HFFc6 (cell line): ENCODE measurements around the gene DCLRE1A. TPM values are rescaled to one million over a fixed set of nuclear protein-coding genes. Genes with fewer than 3 reads are reported as not detected.
A peak's percentile ranks its signal among the peaks of the same experiment; 100 is the strongest.

ENCODE experiments used
- DNase-seq: peaks from one replicate; pipeline ENCODE4 v3.0.0-alpha.2; 2018
- H3K27ac Mint-ChIP-seq: 2 replicates; pipeline ENCODE4 v1.8.0; 2020; ENCODE audit warnings: mild to moderate bottlenecking, mixed read lengths
- H3K27me3 Mint-ChIP-seq: 2 replicates; pipeline ENCODE4 v1.8.0; 2021; ENCODE audit warnings: mild to moderate bottlenecking, moderate library complexity, mixed read lengths; ENCODE audit not compliant: insufficient read depth
- H3K36me3 Mint-ChIP-seq: 2 replicates; pipeline ENCODE4 v1.8.0; 2021; ENCODE audit warnings: low read depth, mixed read lengths
- H3K4me1 Mint-ChIP-seq: 2 replicates; pipeline ENCODE4 v1.8.0; 2020; ENCODE audit warnings: low read depth, mixed read lengths
- H3K4me3 Mint-ChIP-seq: 2 replicates; pipeline ENCODE4 v1.8.0; 2020; ENCODE audit warnings: mild to moderate bottlenecking, moderate library complexity, mixed read lengths
- H3K9me3 Mint-ChIP-seq: 2 replicates; pipeline ENCODE4 v1.8.0; 2020; ENCODE audit warnings: mild to moderate bottlenecking, mixed read lengths
- CTCF ChIP-seq: fragments of 200-600 bp; sonication (generic); IDR thresholded peaks from 2 replicates; pipeline ENCODE4 v1.5.0; 2021; ENCODE audit warnings: antibody characterized with exemption, mild to moderate bottlenecking
- long read RNA-seq: library from polyadenylated mRNA; unstranded; transcript quantifications from one replicate; pipeline ENCODE4 v2.0.0, GENCODE V29; 2019
- total RNA-seq, 6 experiments: library from RNA; stranded (reverse); fragmentation: NEBNext Ultra II Directional; extraction: Animal tissue kit (Norgen Biotek cat#: 25700); gene quantifications; 2 replicates in 1 of 6; 3 replicates in 5 of 6; pipeline ENCODE4 v1.2.3, GENCODE V29; 2021

DCLRE1A gene
- total RNA-seq = 1 to 10 TPM; 4.9 to 6.1 (median 5.4) TPM
- long read RNA-seq = 0 reads

DNA sequence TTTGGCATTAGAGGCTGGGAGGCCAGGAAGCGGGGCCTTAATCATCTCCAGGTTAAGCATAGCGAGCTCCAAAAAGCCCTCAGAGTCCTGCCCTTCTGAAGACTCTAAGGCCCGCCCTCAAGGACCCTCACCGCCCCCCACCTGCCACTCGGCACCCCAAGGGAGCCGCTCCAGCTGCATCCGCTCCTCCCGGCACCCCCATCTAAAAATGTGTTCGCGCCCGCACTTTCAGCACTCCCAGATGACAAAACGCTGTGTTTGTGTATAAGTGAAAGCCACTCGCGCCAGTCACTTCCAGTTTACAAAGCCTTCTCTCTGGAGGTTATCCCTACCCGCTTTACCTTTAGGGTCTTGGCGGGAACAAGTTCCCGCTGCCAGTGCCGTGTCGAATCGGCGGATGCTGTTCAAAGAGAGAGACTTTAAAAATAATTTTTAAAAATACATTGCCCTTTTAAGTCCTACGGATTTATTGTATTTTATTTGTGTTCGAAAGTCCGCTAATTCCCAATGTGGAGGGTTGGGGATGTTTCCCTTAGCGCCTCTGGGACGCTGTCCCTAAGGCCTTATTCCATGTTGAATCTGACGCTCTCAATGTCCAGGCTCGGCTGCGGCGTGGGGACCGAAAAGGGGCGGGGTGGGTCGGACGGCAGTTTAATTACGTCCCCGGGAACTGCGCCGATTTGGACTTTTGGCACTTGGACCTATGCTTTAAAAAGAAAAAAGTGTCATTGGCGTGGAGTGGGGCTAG is at the start of gene DCLRE1A, which contains the start of gene NHLRC2:
DCLRE1A (minus strand) TSS at position 70 of the 748 bp plus-strand sequence. CDS start 900 bp downstream, outside the sequence.
NHLRC2 (plus strand) TSS at position 649 of the 748 bp plus-strand sequence. CDS start 212 bp downstream, outside the sequence.
- peak; percentile 61 for DNase-seq

GRCh38 chr10:113899952-113900598 is 46.2 kb upstream of the DCLRE1A start:
- DNase-seq = no peak
- H3K36me3 Mint-ChIP-seq = peaks cover 37% of the 10 kb centered on the region
- H3K4me3 Mint-ChIP-seq = no peak overlapping the region
- H3K4me1 Mint-ChIP-seq = peaks cover 32% of the 10 kb centered on the region
- no peaks in the 10 kb centered on the region for H3K9me3 Mint-ChIP-seq
- no peak for TF ChIP-seq CTCF
- no peak overlapping the region for H3K27ac Mint-ChIP-seq
- no peaks in the 10 kb centered on the region; the same call in 1 of the 2 replicates for H3K27me3 Mint-ChIP-seq

More for the DNA sequence above, at the start of gene DCLRE1A, which contains the start of gene NHLRC2:
- Mint-ChIP-seq H3K4me1 (peaks cover 44% of the 10 kb centered on the region), H3K27me3 (peaks cover 4% of the 10 kb centered on the region; the same call in 1 of the 2 replicates), H3K27ac (peak within 1 kb of the TSS; percentile 97), H3K4me3 (peak within 1 kb of the TSS; percentile 91), H3K9me3 (no peaks in the 10 kb centered on the region), H3K36me3 (no peaks in the 10 kb centered on the region)
- TF ChIP-seq CTCF = no peak

- peak; percentile 31 for DNase-seq
- H3K36me3 Mint-ChIP-seq = peaks cover 22% of the 10 kb centered on the region
- TF ChIP-seq CTCF = no peak
- H3K4me3 Mint-ChIP-seq = no peak overlapping the region; the same call in 1 of the 2 replicates
- H3K9me3 Mint-ChIP-seq = no peaks in the 10 kb centered on the region
- no peaks in the 10 kb centered on the region; the same call in 1 of the 2 replicates for H3K27me3 Mint-ChIP-seq
- peaks cover 49% of the 10 kb centered on the region for H3K4me1 Mint-ChIP-seq
- H3K27ac Mint-ChIP-seq = 0 out of 2 replicates have a peak overlapping the region, but pooled peaks have one; percentile 4
Measured at GRCh38 chr10:113897693-113898618, 44.1 kb upstream of the DCLRE1A start.

DNA sequence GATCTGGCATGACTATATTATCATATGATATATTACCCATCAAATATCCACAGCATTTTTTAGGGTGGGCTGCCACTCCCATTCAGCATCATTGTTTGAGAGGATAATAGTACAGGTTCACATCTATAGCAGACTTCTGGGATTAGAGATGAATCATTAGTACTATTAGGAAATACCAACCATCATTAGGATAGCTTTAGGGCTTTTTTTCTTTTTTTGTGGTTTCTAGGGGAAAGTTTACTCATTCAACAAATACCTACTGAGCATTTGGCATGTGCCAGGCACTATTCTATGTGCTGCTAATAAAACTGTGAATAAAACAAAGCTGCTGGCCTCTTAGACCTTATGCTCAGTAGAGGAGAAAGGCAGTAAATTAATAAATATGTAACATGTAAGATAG is 41.1 kb upstream of the DCLRE1A start:
- H3K9me3 Mint-ChIP-seq = no peaks in the 10 kb centered on the region
- H3K4me1 Mint-ChIP-seq = peaks cover 60% of the 10 kb centered on the region

More for the DNA sequence above, 41.1 kb upstream of the DCLRE1A start:
- Mint-ChIP-seq H3K36me3 (peaks cover 21% of the 10 kb centered on the region), H3K27ac (peak overlapping the region; percentile 32; the same call in 1 of the 2 replicates), H3K27me3 (peaks cover 2% of the 10 kb centered on the region; the same call in 1 of the 2 replicates), H3K4me3 (peak overlapping the region; percentile 14; the same call in 1 of the 2 replicates)
- TF ChIP-seq CTCF = no peak
- DNase-seq = peak; percentile 77
